ENCODE data around the gene CHCHD3.

The CHCHD3 gene

GRCh38 chr7:132785870-132786269, 296.0 kb downstream of the CHCHD3 start:
- ChIA-PET POLR2A (no interaction called here), CTCF (interaction anchor here (1.0 kb wide), 1 partner anchor 9 kb away, joined by 3 read pairs; no protein-coding TSS in a partner anchor)
- TF ChIP-seq, protein P1, sequence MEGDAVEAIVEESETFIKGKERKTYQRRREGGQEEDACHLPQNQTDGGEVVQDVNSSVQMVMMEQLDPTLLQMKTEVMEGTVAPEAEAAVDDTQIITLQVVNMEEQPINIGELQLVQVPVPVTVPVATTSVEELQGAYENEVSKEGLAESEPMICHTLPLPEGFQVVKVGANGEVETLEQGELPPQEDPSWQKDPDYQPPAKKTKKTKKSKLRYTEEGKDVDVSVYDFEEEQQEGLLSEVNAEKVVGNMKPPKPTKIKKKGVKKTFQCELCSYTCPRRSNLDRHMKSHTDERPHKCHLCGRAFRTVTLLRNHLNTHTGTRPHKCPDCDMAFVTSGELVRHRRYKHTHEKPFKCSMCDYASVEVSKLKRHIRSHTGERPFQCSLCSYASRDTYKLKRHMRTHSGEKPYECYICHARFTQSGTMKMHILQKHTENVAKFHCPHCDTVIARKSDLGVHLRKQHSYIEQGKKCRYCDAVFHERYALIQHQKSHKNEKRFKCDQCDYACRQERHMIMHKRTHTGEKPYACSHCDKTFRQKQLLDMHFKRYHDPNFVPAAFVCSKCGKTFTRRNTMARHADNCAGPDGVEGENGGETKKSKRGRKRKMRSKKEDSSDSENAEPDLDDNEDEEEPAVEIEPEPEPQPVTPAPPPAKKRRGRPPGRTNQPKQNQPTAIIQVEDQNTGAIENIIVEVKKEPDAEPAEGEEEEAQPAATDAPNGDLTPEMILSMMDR (IDR thresholded peaks at IDR 0.05; ENCODE audit: control extremely low read depth, extremely low read depth, low read depth, missing control alignments), result no peak

GRCh38 chr7:132784406-132784805, 297.5 kb downstream of the CHCHD3 start:
- TF ChIP-seq, protein P1 (IDR thresholded peaks at IDR 0.05; ENCODE audit: control extremely low read depth, extremely low read depth, low read depth, missing control alignments), result no peak
- CTCF ChIA-PET, result no interaction called here
- no peak for DNase-seq (ENCODE audit: extremely low spot score)
- POLR2A ChIA-PET, result no interaction called here

More at GRCh38 chr7:132785870-132786269, 296.0 kb downstream of the CHCHD3 start:
- DNase-seq (ENCODE audit: extremely low spot score), result no peak

DNA sequence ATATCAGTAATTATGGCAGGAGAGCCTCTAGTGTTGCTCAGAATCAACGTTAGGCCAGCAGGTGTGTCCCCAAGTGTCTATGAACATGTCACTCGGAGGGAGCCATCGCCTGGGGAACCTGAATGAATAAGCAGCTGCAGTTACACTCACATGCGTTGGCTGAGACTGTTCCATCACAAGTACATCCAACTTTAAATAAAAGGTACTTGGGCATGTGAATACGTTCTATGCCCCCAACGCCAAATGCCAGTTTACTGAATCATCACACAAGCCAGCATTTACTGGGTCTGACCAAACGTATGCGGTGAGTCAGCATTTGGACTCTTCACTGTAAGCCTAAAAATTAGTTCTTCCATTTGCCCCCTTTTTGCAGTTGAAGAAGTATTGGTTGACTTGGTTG, 298.1 kb downstream of the CHCHD3 start:
- no peak for DNase-seq (ENCODE audit: extremely low spot score)
- ChIA-PET CTCF (no interaction called here), POLR2A (no interaction called here)
- TF ChIP-seq, protein P1 (IDR thresholded peaks at IDR 0.05; ENCODE audit: control extremely low read depth, extremely low read depth, low read depth, missing control alignments), result no peak

- TF ChIP-seq, protein P1 (IDR thresholded peaks at IDR 0.05; ENCODE audit: control extremely low read depth, extremely low read depth, low read depth, missing control alignments), result no peak
- CTCF ChIA-PET, result interaction anchor here (1.2 kb wide), 1 partner anchor 9 kb away, joined by 3 read pairs; no protein-coding TSS in a partner anchor
- POLR2A ChIA-PET, result no interaction called here
- no peak for DNase-seq (ENCODE audit: extremely low spot score)
Measured at GRCh38 chr7:132782777-132783640, 298.9 kb downstream of the CHCHD3 start.

- TF ChIP-seq, protein P1 (IDR thresholded peaks at IDR 0.05; ENCODE audit: control extremely low read depth, extremely low read depth, low read depth, missing control alignments), result no peak
- ChIA-PET CTCF (interaction anchor here (1.3 kb wide), 1 partner anchor 452 kb away, joined by 3 read pairs; no protein-coding TSS in a partner anchor), POLR2A (no interaction called here)
- DNase-seq (ENCODE audit: extremely low spot score), result no peak
Measured at GRCh38 chr7:132780822-132781221, 301.1 kb downstream of the CHCHD3 start.

DNA sequence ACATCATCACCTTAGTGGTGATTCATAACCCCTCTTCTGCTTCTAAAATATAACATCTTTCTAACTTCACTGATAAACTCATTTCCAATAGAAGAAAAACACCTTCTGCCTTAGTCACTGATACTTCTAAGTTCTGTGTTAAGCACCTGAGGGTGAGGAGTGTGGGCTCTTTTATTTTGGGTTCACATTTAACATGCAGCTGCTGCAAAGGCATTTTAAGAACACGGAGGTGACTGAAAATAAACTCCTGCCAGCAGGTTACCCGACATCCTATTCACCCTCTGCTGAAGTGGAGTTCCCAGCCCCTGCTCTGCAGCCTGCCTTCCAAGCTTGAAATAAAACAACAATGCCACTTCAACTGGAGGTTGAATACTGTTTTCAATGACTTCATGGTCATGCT, 302.7 kb downstream of the CHCHD3 start:
- DNase-seq (ENCODE audit: extremely low spot score), result no peak
- TF ChIP-seq, protein P1 (IDR thresholded peaks at IDR 0.05; ENCODE audit: control extremely low read depth, extremely low read depth, low read depth, missing control alignments), result no peak
- POLR2A ChIA-PET, result no interaction called here
- CTCF ChIA-PET, result no interaction called here
